HG03521 (cell line): ENCODE results near the gene NFIB.

ENCODE experiments used
- ATAC-seq: cut with Tn5 transposase; IDR thresholded peaks from one replicate; pipeline ENCODE4 v1.9.1; 2021; ENCODE audit warnings: mild to moderate bottlenecking, moderate library complexity; ENCODE audit not compliant: unreplicated experiment

Gene NFIB

DNA sequence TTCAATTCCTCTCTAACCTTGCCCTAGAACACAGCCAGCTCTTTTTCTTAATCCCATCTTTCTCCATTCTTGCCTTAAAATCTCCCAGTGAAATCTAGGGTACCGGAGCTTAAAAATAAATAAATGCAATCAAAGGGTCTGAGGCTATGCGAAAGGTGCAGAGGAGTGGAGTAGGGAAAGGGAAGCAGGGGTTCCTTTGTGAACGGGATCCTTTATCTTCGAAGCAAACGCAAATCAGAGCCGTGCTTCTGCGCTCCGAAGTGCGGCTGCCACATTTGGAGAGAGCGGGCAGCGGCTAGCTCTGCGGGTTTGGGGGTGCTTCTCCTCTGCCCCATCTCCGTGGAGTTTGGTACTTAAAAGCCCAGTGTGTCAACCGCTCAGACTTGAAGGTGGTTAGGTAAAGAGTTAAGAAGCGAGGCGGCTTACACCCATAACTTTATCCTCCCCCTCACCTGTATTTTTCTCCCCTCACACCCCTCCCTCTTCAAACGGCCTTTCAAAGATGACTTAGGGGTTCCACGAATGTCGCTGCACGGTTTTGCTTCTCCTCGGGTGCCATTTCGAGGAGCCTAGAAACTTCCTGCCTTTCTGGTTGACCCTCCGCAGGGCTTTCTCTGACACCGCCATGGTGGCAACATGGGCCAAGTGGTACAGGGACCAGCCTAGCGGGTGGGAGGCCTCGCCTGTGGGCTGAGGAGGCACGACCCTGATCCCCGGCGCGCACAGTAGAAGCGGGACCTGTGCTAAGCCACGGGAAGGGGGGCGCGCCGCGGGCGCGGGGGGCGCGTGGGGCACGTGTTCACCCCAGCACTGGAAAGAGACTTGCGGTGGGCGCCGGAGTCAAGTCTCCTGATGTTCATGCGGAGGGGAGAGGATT, 31.7 kb upstream of the NFIB start:
- ATAC-seq, result no peak

DNA sequence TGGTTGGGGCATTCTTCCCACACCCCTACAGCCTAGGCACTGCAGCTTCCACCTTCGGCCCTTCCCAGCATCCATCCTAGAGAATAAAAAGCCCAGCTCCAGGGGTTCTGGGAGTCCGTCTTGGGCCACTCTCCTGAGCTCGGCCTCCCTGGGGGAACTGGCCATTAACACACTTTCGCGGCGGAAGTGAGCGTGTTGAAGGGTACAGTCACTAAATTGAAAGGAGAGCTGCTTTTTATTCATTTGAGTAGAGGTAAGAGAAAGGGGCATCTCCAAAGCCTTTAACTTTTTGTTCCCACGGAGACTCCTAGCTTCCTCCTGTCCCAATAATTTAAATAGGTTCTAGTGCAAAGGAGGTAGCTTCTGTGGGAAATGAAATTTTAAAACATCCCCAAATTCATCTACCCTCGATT, 31.0 kb upstream of the NFIB start:
- no peak for ATAC-seq

DNA sequence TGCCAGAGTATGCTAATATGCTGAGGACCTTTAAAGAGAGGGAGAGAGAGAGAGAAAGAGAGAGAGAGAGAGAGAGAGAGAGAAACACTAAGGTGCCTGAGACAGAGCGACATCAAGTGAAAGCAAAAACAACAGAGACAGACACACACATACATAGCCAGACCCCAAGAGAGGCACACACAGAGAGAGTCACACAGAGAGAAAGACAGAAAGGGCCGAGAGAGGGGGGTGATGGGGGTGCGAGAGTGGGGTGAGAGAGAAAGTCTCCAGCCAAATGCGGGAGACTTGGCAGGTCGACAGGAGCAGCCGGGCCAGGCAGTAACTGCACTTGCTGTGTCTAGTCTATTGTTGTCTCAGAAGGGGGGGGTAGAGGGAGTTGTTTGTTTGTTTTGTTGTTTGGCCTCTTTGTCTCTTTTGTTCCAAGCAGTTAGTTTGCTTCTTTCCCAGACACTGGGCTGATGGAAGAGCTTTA, 30.1 kb upstream of the NFIB start:
- no peak for ATAC-seq

DNA sequence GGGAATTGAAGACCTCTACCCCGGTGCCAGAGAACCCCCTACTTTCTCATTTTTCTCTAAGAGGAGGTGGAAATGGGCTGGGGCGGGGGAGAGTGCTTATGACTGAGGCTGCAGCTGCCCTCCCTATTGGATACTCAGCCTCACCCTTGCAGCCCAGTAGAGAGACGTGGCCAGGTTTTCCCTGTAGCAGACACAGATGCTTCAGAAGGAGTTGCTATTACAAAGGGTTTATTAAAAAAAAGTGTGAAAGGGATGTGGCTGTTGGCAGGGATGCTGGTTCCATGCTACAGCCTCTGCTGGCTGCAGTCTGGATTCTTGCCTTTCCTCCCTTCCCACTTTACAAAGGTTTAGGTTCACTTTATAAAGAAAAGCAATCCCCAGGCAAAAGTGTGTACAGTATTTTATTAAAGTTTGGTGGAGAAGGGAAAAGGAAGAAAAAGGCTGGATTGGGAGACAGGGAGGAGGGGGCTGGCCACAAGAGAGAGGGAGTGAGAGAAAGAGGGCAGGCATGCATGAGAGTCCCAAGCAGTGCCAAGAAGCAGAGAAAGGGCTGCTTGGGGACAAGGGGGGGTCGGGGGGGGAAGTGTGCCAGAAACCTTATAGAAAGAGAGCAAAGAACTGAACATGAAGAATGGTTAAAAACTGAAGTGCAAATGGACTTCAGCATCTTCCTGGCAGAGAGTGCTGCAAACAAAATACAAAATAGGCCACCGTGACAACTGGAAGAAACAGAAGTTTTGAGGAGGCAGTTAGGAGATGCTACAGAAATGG, 29.5 kb upstream of the NFIB start:
- ATAC-seq, result no peak

DNA sequence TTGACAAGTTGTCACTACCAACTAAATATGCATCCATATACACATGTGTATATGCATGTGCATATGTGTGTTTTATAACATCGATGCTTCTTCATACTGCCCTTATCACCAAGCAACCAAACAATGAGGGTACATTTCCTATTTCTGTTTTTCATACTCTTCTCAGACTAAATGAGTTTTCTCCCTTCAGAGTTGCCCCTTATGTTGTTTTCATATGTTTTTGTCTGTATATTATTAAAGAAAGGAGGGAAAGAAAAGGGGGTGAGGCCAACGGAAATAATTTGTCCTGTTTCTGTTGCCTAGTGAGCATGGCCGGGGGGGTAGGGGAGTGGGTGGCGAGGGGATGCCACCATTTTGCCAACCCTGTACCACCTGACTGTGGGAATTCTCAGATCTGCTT, 28.8 kb upstream of the NFIB start:
- no peak for ATAC-seq

DNA sequence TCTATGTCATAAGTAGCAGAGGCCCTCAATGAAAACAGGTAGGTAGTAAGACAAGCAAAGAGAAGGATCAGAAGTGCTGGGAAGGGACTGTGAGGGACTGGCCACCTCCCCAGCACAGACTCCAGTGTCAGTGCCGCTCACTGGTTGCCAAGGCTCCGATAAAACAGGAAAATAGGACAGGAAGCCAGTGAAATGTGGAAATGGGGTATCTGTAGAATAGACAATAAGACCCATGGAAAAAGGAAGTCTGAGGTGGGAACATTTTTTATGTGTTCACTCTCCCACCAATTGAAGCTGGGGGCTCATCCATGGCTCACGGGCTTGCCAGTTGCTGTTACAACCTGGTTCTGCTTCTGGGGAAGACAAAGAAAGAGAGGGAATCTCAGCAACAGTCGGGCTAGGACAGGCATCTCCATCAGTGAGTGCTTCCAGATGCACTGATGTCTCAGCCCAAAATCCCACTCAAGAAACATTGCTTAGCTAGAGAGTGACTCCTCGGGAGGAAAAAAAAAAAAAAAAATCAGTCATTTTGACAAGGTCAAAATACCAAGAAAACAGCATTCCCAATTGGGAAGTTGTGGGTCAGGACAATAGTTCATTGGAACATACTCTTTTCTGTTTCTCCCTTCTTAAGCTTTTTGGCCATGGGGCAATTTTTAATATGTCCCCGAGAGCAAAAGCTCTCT, 27.6 kb upstream of the NFIB start:
- no peak for ATAC-seq

DNA sequence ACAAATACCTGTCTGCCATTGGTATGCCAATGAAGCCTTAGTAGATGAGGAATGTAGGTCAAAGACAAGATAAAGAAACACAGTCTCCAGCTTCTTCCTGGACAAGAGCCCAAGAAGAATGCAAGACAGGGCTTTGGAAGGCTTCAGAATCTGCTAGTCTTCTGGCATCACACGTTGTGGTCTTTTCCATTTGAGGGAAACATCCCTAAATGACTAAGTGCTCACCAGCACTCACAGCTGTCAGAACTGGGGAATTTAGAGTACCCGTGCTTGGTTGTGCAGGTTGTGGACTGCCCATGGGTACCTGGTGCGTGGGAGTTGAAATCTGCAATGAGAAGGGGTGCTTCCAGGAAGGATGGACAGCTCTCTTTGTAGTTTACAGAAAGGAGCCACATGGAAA, 27.1 kb upstream of the NFIB start:
- ATAC-seq, result no peak

DNA sequence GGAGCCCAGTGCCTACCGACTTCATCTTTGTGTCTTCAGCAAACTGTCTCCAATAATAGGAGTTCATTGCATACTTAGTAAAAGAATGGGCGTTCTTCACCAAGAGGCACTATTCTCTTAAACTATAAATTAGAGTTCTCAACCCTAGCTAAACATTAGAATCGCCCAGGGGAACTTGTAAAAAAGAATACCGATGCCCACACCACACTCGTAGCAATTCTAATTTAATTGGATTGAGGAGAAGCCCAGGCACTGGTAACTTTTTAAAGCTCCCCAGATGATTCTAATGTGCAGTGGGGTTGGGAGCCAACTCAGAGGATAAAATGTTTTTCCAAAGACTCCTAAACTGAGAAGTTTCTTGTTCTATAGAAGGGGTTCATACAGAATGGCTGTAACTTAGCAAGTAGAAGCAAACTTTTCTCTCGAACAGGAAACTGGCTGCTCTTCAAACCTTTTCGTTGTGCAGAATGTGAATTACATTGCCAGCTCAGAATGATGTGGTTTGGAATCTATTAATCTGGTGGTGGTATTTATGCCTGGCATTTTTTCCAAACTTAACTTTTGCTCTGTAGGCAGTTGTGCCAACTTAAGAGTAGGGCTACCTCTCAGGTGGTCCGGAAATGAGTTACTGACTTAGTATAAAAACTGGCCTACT, 26.4 kb upstream of the NFIB start:
- no peak for ATAC-seq

DNA sequence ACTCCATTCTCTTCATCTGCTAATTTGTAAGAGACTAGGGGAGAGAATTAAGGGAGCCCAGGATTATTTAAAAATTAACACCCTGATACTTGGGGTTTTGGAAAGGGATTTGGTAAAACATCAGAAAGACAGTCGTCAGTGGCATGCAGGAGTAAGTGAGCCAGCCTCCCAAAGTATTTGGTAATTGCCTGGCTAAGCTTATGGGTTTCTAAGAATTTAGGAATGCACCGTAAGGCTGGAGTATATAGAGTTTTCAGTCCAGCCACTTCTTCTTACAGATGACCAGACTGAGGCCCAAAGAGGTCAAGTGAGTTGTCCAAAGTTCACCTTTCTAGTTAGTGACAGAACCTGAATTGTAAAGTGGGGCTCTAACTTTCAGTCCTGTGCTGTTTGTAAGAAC, 25.8 kb upstream of the NFIB start:
- ATAC-seq, result no peak

DNA sequence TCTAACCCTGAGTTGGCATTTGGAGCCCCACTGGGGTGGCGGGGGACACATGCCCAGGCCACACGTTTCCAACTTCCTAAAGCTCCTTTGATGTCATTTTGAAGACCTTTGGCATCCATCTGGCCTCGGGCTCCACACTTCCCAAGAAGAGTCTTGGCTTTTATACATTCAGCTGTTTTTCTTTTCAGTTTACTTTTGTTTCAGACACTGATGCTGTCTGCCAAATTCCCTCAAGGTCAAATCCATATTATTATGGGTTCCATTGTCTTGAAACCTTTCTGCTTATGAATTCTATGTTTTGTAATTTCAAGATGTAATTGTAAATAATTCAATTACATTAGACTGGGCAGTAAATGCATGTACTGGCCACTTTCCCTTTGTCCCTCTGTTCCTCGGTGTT, 23.7 kb upstream of the NFIB start:
- no peak for ATAC-seq

DNA sequence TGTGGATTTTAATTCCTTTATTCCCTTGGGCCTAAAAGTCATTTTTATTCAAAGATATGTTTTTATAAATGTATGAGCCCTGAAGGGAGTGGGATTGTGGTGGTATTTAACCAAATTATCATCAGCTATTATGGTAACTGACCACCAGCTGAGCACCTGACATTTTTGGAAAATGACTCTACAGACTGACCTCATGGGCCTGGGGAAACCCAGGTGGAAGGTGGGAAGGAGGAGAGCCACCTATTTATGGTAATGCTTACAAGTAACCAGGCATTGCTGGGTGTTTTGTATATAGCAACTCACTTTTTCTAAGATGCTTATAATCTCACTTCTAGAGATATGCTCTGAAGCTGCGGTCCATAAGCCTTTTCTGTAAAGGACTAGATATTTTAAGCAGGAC, 22.3 kb upstream of the NFIB start:
- ATAC-seq, result no peak

DNA sequence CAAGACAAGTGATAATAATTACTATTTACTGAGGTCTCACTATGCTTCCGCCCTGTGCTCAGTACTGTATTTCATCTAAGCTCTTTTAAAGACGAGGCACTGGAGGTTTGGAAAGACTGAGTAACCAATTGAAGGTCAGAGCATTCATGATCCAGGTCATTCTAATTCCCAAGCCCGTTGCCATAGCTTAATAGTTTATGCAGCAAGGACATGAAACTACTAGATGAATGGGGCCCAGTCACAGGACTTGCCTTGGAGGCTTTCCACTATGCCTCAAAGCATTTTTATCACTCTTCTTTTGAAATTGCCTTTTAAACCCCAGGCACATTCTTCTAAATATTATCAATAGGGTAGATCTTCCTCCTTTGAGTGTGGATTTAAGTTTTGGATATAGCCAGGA, 17.2 kb upstream of the NFIB start:
- no peak for ATAC-seq

DNA sequence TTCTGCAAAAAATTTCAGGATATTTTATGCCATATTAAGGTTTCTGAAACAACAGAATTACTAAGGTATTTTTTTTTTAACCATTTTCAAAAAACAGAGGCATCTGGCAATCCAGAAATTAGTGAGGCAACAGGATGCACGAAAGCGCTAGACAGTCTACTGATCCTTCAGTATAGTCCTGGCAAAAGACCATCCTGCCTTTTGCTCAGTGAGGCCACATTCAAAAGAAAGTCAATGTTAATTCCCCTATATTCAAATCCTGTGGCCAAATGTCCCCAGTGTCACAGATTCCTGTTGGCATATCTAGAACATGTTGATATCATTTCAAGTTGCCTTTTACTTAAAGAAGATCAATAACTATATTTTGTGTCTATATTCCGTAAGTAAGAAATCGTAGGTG, 13.1 kb upstream of the NFIB start:
- ATAC-seq, result no peak

DNA sequence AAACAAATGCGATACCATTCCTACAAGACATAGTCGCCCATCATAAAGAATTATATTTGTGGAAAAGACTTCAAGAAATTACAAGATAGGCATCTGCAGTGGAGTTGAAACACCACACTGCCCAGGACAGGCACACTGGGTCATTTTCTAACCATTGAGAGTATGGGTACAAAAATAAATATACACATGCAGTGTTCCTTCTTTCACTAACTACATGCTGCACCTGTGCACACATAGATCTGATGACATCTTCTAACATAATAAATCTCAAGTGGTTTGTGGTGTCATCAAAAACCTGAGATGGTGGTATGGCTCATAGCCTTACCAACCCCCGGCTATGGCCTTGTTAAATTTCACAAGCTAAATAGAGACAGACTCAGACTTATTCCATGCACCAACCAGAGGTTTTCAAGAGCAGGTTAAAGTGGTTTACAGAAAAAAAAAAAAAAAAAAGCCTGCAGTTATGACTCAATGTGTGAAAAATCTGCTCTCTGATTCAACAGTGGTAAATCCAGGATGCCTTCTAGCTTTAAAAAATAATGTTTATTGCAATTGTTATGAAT, 12.4 kb upstream of the NFIB start:
- ATAC-seq, result no peak

DNA sequence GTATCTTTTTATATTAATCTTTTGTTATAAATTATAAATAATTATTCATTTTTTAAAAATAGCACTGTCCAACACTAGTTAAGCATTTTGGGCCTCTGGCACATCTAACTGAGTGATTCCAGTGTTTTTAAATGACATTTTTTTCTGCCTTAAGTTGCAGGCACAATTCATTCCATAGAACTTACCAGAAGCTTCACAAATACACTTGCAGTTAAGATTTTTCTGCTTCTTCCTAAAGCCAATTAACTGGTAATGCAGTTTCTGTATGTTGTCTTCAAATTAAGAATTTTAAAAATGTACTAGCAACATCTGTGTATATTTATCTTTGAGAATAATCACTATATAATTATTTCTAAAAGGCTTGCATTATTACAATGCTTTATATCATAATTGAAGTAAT, 11.2 kb upstream of the NFIB start:
- no peak for ATAC-seq

DNA sequence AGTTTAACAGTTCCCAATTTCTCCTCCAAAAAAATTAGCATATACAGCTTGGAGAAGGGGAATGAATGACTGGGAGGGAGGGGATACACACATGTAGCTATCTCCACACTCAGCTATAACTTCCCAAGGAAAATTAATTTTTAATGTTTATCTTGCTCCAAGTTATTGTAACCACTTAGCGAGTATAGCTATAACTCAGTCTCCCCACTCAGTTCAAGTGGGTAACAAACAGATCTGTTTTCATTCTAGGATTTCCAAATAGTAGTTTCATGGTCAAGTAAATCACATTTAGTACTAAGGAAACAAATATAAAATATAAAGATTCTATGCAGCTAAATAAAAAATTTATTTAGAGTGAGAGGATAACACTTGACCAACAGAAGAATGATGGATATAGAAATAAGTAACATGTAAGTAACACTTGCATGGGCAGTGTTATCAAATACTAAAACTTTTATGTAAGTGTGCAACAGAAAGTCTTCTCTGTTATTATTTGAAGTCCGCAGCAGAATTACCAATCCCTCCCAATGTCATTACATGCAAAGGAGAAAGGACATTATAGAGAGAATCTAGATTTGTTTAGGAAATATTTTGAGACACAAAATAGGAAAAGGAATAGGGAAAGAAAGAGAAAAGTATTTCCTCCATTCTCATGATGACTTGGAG, 10.2 kb upstream of the NFIB start:
- no peak for ATAC-seq

DNA sequence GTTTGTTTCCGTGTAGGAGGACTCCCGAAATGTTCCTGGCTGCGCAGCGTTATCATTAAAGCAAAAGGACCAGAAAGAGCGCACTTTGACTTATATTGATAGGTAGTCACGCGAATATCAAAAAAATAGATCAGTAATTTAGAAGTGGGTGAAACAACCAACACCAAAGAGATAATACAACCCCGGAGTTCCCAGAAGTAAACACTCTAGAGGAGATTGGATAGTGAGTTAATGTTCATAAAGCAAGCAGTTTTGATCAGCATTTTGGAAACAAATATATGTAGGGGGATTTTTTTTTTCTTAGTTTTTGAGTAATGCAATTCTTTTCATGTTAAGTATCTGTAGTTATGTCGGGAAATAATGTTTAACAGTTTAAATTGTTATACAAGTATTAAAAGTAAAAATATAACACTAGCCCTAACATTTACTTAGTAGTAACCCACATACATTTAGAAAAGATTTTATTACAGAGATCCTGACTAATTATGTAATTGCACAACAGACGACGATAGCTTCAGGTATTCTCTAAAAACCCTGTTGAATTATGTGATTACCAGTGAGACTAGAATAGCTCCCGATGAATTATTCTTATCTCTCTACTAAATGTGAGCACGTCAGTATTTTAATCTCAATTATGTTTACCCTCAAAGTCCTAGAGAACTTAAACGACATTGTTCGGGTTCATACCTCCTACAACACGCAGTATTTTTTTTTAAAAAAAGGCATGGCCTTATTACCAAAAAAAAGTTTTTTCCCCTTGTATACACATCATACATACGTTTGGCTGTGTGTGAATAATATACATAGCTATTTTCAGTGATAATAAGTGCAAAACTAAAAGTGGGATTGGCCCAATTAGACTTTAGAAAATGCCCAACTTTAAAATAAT, 9.4 kb upstream of the NFIB start:
- peak; percentile 1 for ATAC-seq

DNA sequence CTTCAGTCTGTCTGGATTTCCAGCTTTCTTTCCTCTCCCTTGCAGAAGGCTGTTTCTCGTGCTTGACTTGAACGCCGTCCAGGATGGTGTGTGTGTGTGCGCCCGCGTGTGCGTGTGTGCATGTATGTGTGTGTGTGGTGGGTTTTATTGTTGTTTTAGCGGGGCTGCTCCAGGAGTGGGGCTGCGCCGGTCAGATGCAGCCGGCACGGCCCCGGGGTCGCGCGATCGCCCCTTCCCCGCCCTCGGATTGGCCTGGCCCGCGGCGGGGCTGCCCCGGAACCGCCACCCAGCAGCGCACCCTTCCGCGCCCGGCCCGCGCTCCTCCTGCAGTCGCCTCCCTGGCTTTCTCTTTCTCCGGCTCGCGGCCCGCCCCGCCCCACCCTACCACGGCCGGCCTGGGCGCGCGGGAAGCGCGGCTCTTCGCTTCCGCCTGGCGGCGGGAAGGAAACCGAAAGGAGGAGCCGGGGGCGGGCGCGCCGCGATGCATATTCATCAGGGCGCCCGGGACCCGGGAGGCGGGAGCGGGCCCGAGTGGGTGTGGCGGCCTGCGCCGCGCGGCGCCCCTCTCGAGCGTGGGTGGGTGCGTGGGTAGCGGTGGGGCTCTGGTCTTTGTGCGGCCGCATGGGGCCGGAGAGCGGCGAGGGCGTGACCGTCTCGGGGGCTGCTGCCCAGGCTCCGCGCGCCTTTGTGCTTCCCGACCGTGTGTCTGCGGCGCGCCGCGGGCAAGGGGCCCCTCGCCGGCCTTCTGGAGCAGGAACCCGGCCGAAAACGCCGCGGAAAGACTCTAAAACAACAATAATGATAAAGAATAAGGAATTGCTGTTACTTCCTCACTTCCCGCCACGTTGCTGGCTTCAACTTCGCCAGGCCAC, 8.5 kb upstream of the NFIB start:
- ATAC-seq, result peak; percentile 89
